H1 (cell line): ENCODE measurements around the gene MCM9. TPM values are rescaled to one million over a fixed set of nuclear protein-coding genes. Genes with fewer than 3 reads are reported as not detected.
A peak's percentile ranks its signal among the peaks of the same experiment; 100 is the strongest.

Source experiments
- CTCF ChIA-PET: fragments of 300-600 bp; sonication (Branson Sonifier 250); formaldehyde crosslinking; loops from one replicate; lab custom pipeline; 2021; ENCODE audit not compliant: partially characterized antibody; lab: Charles Lee
- POLR2A ChIA-PET: fragments of 300-600 bp; sonication (Branson Sonifier 250); formaldehyde crosslinking; loops from one replicate; lab custom pipeline; 2021; ENCODE audit warnings: inconsistent platforms; ENCODE audit not compliant: partially characterized antibody; lab: Charles Lee
- DNase-seq, 2 experiments: peaks; one replicate each; pipeline versions ENCODE4 v3.0.0 to v3.0.0-alpha.2; 2010 to 2022; ENCODE audit warnings: low spot score in 2 of 2, low read depth in 1 of 2, mixed read lengths in 1 of 2
- FAIRE-seq: peaks from 2 replicates; lab custom pipeline; 2011; peaks lifted over from hg19 to GRCh38; lab: Jason Lieb, UNC
- H2AFZ ChIP-seq: 2 replicates; pipeline ENCODE4 v1.8.1; 2012; ENCODE audit warnings: low read length, inconsistent platforms
- H2AK5ac ChIP-seq: 2 replicates; pipeline ENCODE4 v1.6.1; 2013; ENCODE audit warnings: low read depth, low read length
- H2BK120ac ChIP-seq: replicated peaks from 2 replicates; pipeline ENCODE3; 2013; ENCODE audit warnings: low read depth, low read length, inconsistent platforms
- H2BK12ac ChIP-seq: 2 replicates; pipeline ENCODE4 v1.6.1; 2013; ENCODE audit warnings: low read depth, low read length
- H2BK15ac ChIP-seq: 2 replicates; pipeline ENCODE4 v1.6.1; 2013; ENCODE audit warnings: low read length
- H2BK20ac ChIP-seq: 2 replicates; pipeline ENCODE4 v1.6.1; 2013; ENCODE audit warnings: low read length
- H2BK5ac ChIP-seq: 2 replicates; pipeline ENCODE4 v1.6.1; 2013; ENCODE audit warnings: low read depth, low read length
- H3K14ac ChIP-seq: 2 replicates; pipeline ENCODE4 v1.6.1; 2013; ENCODE audit warnings: inconsistent platforms; ENCODE audit not compliant: insufficient read length
- H3K18ac ChIP-seq: 2 replicates; pipeline ENCODE4 v1.6.1; 2013; ENCODE audit warnings: low read length; ENCODE audit errors: extremely low read depth
- H3K23ac ChIP-seq: 2 replicates; pipeline ENCODE4 v1.6.1; 2013; ENCODE audit warnings: inconsistent platforms; ENCODE audit not compliant: insufficient read length
- H3K23me2 ChIP-seq: 2 replicates; pipeline ENCODE4 v1.6.1; 2013; ENCODE audit warnings: low read depth, low read length
- H3K27ac ChIP-seq: 2 replicates; pipeline ENCODE4 v1.6.1; 2011; ENCODE audit warnings: low read depth, low read length, inconsistent platforms
- H3K27me3 ChIP-seq, 4 experiments: replicated peaks in 1 of 4; 1 replicate in 1 of 4; 2 replicates in 3 of 4; pipeline versions ENCODE4 v1.6.1 to v1.8.1; 2011 to 2013; ENCODE audit warnings: low read length in 3 of 4, mild to moderate bottlenecking in 3 of 4, inconsistent platforms in 2 of 4, mixed read lengths in 2 of 4, moderate library complexity in 1 of 4; ENCODE audit not compliant: control insufficient read depth in 3 of 4, insufficient read depth in 3 of 4; ENCODE audit errors: extremely low read depth in 1 of 4
- H3K36me3 ChIP-seq, 4 experiments: 2 replicates each; pipeline versions ENCODE4 v1.6.1 to v1.8.1; 2011 to 2013; ENCODE audit warnings: mild to moderate bottlenecking in 4 of 4, low read length in 3 of 4, moderate library complexity in 2 of 4, control low read depth in 1 of 4, inconsistent platforms in 1 of 4; ENCODE audit not compliant: insufficient read depth in 4 of 4, control insufficient read depth in 2 of 4
- H3K4ac ChIP-seq: replicated peaks from 2 replicates; pipeline ENCODE3; 2013; ENCODE audit warnings: low read length, low read depth, mixed read lengths, inconsistent platforms; ENCODE audit not compliant: insufficient read length
- H3K4me1 ChIP-seq, 4 experiments: replicated peaks in 1 of 4; 1 replicate in 1 of 4; 2 replicates in 3 of 4; pipeline versions ENCODE4 v1.6.1 to v1.8.1; 2011 to 2013; ENCODE audit warnings: low read length in 3 of 4, inconsistent platforms in 2 of 4, mixed read lengths in 1 of 4; ENCODE audit not compliant: insufficient read depth in 4 of 4, control insufficient read depth in 3 of 4
- H3K4me2 ChIP-seq, 2 experiments: 2 replicates each; pipeline versions ENCODE4 v1.6.1 to v1.8.1; 2011 to 2013; ENCODE audit warnings: low read depth in 2 of 2, low read length in 2 of 2, control low read depth in 1 of 2, inconsistent platforms in 1 of 2, mild to moderate bottlenecking in 1 of 2; ENCODE audit not compliant: insufficient read depth in 1 of 2
- H3K4me3 ChIP-seq, 4 experiments: fragments of 200-600, 300-600 bp in 1 of 4; sonication (generic), shearing (Covaris generic), sonication (Bioruptor Twin) in 1 of 4; 2 replicates each; pipeline versions ENCODE4 v1.5.1 to v1.8.1; 2011 to 2016; ENCODE audit warnings: low read length in 4 of 4, low read depth in 3 of 4, control low read depth in 2 of 4, inconsistent platforms in 2 of 4, mild to moderate bottlenecking in 2 of 4, mixed read lengths in 1 of 4, moderate library complexity in 1 of 4; ENCODE audit not compliant: insufficient read depth in 2 of 4; ENCODE audit errors: extremely low read depth in 1 of 4
- H3K56ac ChIP-seq: replicated peaks from 2 replicates; pipeline ENCODE3; 2013; ENCODE audit warnings: low read depth, mild to moderate bottlenecking, mixed read lengths, low read length, inconsistent platforms; ENCODE audit not compliant: insufficient read length
- H3K79me1 ChIP-seq: 2 replicates; pipeline ENCODE4 v1.6.1; 2013; ENCODE audit warnings: low read depth, low read length, control low read depth
- H3K79me2 ChIP-seq, 2 experiments: 2 replicates each; pipeline versions ENCODE4 v1.6.1 to v1.8.1; 2012 to 2013; ENCODE audit warnings: low read length in 2 of 2, mild to moderate bottlenecking in 2 of 2, inconsistent platforms in 1 of 2; ENCODE audit not compliant: insufficient read depth in 2 of 2, control insufficient read depth in 1 of 2
- H3K9ac ChIP-seq, 4 experiments: replicated peaks in 1 of 4; 1 replicate in 1 of 4; 2 replicates in 3 of 4; pipeline versions ENCODE4 v1.6.1 to v1.8.1; 2011 to 2013; ENCODE audit warnings: low read depth in 3 of 4, low read length in 3 of 4, control low read depth in 2 of 4, mild to moderate bottlenecking in 2 of 4, moderate library complexity in 2 of 4, inconsistent platforms in 1 of 4; ENCODE audit errors: extremely low read depth in 1 of 4
- H3K9me3 ChIP-seq, 2 experiments: 2 replicates each; pipeline versions ENCODE4 v1.6.1 to v1.8.1; 2012 to 2013; ENCODE audit warnings: mild to moderate bottlenecking in 2 of 2, moderate library complexity in 2 of 2, control low read depth in 1 of 2, inconsistent platforms in 1 of 2, low read depth in 1 of 2, low read length in 1 of 2, mixed read lengths in 1 of 2; ENCODE audit not compliant: insufficient read depth in 2 of 2
- H4K20me1 ChIP-seq, 2 experiments: replicated peaks in 1 of 2; 2 replicates each; pipeline versions ENCODE3 to v1.8.1; 2011 to 2013; ENCODE audit warnings: inconsistent platforms in 2 of 2, low read length in 2 of 2, mild to moderate bottlenecking in 1 of 2; ENCODE audit not compliant: insufficient read depth in 2 of 2, control insufficient read depth in 1 of 2
- H4K5ac ChIP-seq: 2 replicates; pipeline ENCODE4 v1.6.1; 2013; ENCODE audit warnings: low read length, low read depth, mixed read lengths, inconsistent platforms; ENCODE audit not compliant: insufficient read length
- H4K8ac ChIP-seq: 2 replicates; pipeline ENCODE4 v1.8.0; 2013; ENCODE audit warnings: mild to moderate bottlenecking, moderate library complexity, low read length, inconsistent platforms; ENCODE audit not compliant: insufficient read depth; ENCODE audit errors: extremely low read depth
- H4K91ac ChIP-seq: replicated peaks from 2 replicates; pipeline ENCODE3; 2013; ENCODE audit warnings: low read length, mixed read lengths, inconsistent platforms; ENCODE audit not compliant: insufficient read length
- RAD21 ChIP-seq, 2 experiments: IDR thresholded peaks in 1 of 2; conservative IDR thresholded peaks in 1 of 2; 2 replicates each; pipeline ENCODE4 v1.6.1; 2011; ENCODE audit warnings: low read depth in 2 of 2, low read length in 2 of 2, improper control_type of control experiment in 1 of 2, inconsistent platforms in 1 of 2, mild to moderate bottlenecking in 1 of 2, moderate library complexity in 1 of 2
- SP1 ChIP-seq: IDR thresholded peaks from 2 replicates; pipeline ENCODE4 v1.6.1; 2011; ENCODE audit warnings: low read depth, low read length
- polyA plus RNA-seq, 7 experiments: library from polyadenylated mRNA; depleted of rRNA in 3 of 7; stranded (reverse) in 5 of 7; unstranded in 2 of 7; fragments of >200 nt in 5 of 7; fragments of 200-250 nt in 2 of 7; gene quantifications; 1 replicate in 5 of 7; 2 replicates in 1 of 7; 4 replicates in 1 of 7; pipeline versions ENCODE4 v1.2.1 to v1.2.3, GENCODE V29; 2011 to 2013; ENCODE audit warnings: missing spikeins in 2 of 7, mixed read lengths in 2 of 7
- total RNA-seq: library from RNA; stranded (reverse); fragmentation: NEBNext Ultra II Directional; extraction: Animal tissue kit (Norgen Biotek cat#: 25700); gene quantifications from 2 replicates; pipeline ENCODE4 v1.2.1, GENCODE V29; 2021

The MCM9 gene
- total and polyA plus RNA-seq, 2 of the 8 experiments (the other 6 are each of a cell fraction or from before 2014, with no cell fraction given), result 3.7 to 11.4 TPM

- Histone ChIP-seq H3K23me2 (no peaks in the 10 kb centered on the region), H4K5ac (no peak overlapping the region), H4K91ac (no peak overlapping the region), H3K18ac (no peak overlapping the region), H3K23ac (no peak overlapping the region), H2AK5ac (no peak overlapping the region), H2BK120ac (no peak overlapping the region), H3K79me2 (no peaks in the 10 kb centered on the region), H3K9ac (no peak overlapping the region), H2AFZ (no peak overlapping the region), H3K4me3 (no peak overlapping the region), H3K9me3 (no peaks in the 10 kb centered on the region), H3K36me3 (no peaks in the 10 kb centered on the region)
- CTCF ChIA-PET, result interaction anchor here (0.6 to 5.8 kb wide), 11 partner anchors 8 to 160 kb away, joined by 3 to 75 read pairs (median 4); no protein-coding TSS in a partner anchor
- TF ChIP-seq SP1 (no peak), RAD21 (IDR thresholded peaks at IDR 0.05 in 1 of 2, conservative IDR thresholded peaks at IDR 0.05 in 1 of 2; ENCODE audit: low read depth in 2 of 2, low read length in 2 of 2) (0 out of 4 replicates have a peak, but pooled peaks of 1 of the 2 experiments have one; percentile 3)
- TF ChIP-seq, all 59 proteins: peak for 1
- H2BK20ac ChIP-seq, result no peak overlapping the region
- H4K8ac ChIP-seq, result no peak overlapping the region
- DNase-seq (no peak), FAIRE-seq (no peak)
- H3K4ac ChIP-seq, result no peak overlapping the region
- no peak overlapping the region for H3K27ac ChIP-seq
- H3K4me2 ChIP-seq, result no peak overlapping the region
- H3K79me1 ChIP-seq, result no peaks in the 10 kb centered on the region
- no peak overlapping the region for H2BK5ac ChIP-seq
- POLR2A ChIA-PET, result interaction anchor here (1.2 to 1.3 kb wide), 2 partner anchors 68 to 115 kb away, joined by 3 read pairs; no protein-coding TSS in a partner anchor
- H4K20me1 ChIP-seq, result no peaks in the 10 kb centered on the region
- peaks cover 0 to 3% (median 0%) of the 10 kb centered on the region in 4 experiments; a peak in 1 of 7 replicates for H3K4me1 ChIP-seq
- no peak overlapping the region for H2BK12ac ChIP-seq
- H3K56ac ChIP-seq, result no peak overlapping the region
- no peak overlapping the region for H3K14ac ChIP-seq
- no peak overlapping the region for H2BK15ac ChIP-seq
- no peaks in the 10 kb centered on the region for H3K27me3 ChIP-seq
These were observed 28.0 kb upstream of the MCM9 start for GRCh38 chr6:118963003-118963402.
